Kidney epithelial cell (primary cell): ENCODE results near the gene CRLF3. TPM values are rescaled to one million over a fixed set of nuclear protein-coding genes. Genes with fewer than 3 reads are reported as not detected.
"Not testable (repeated sequence)": the region's sequence is repeated elsewhere in the genome, so short reads cannot be mapped to it uniquely, and the experiment has no call there.

Experiments used
- DNase-seq: peaks from one replicate; pipeline ENCODE4 v3.0.0-alpha.2; 2010; ENCODE audit warnings: low read depth
- H3K27me3 ChIP-seq: 2 replicates; pipeline ENCODE4 v1.6.0; 2011; ENCODE audit warnings: low read length; ENCODE audit not compliant: control insufficient read depth, insufficient read depth
- H3K36me3 ChIP-seq: 2 replicates; pipeline ENCODE4 v1.5.1; 2011; ENCODE audit warnings: low read length; ENCODE audit not compliant: control insufficient read depth, insufficient read depth
- H3K4me3 ChIP-seq: 2 replicates; pipeline ENCODE4 v1.5.1; 2011; ENCODE audit warnings: low read depth, mild to moderate bottlenecking, control low read depth, low read length
- CTCF ChIP-seq: IDR thresholded peaks from 2 replicates; pipeline ENCODE4 v1.5.1; 2011; ENCODE audit warnings: mild to moderate bottlenecking, moderate library complexity, low read length, control low read depth, inconsistent platforms; ENCODE audit not compliant: insufficient read depth, poor library complexity, severe bottlenecking
- total RNA-seq: library from RNA; depleted of rRNA; stranded (reverse); fragments of >200 nt; gene quantifications from 2 replicates; pipeline ENCODE4 v1.2.3, GENCODE V29; 2015

The CRLF3 gene
- total RNA-seq, 1 donor from 2014 or later: 11.7 TPM

GRCh38 chr17:30821871-30822723 lies 2.4 kb downstream of the CRLF3 start:
- H3K27me3 ChIP-seq: no peaks in the 10 kb centered on the region
- no peak overlapping the region for H3K4me3 ChIP-seq
- no peak for TF ChIP-seq CTCF
- DNase-seq: no peak
- no peaks in the 10 kb centered on the region for H3K36me3 ChIP-seq

- DNase-seq: no peak
- Histone ChIP-seq H3K36me3 (no peaks in the 10 kb centered on the region), H3K4me3 (no peak overlapping the region), H3K27me3 (no peaks in the 10 kb centered on the region)
- no peak for TF ChIP-seq CTCF
These were observed 4.4 kb downstream of the CRLF3 start for GRCh38 chr17:30819971-30820705.

GRCh38 chr17:30816165-30816564 lies 8.3 kb downstream of the CRLF3 start:
- TF ChIP-seq CTCF: no peak
- no peaks in the 10 kb centered on the region for H3K27me3 ChIP-seq
- H3K4me3 ChIP-seq: no peak overlapping the region
- DNase-seq: no peak
- H3K36me3 ChIP-seq: no peaks in the 10 kb centered on the region

GRCh38 chr17:30814860-30815259 lies 9.6 kb downstream of the CRLF3 start:
- not testable (repeated sequence) for H3K4me3 ChIP-seq, H3K27me3 ChIP-seq, H3K36me3 ChIP-seq, DNase-seq

- not testable (repeated sequence) for H3K27me3 ChIP-seq, H3K4me3 ChIP-seq, DNase-seq
These were observed 10.3 kb downstream of the CRLF3 start for GRCh38 chr17:30814236-30814635.

GRCh38 chr17:30812218-30813177 lies 12.0 kb downstream of the CRLF3 start:
- Histone ChIP-seq H3K27me3 (no peaks in the 10 kb centered on the region), H3K36me3 (no peaks in the 10 kb centered on the region), H3K4me3 (no peak overlapping the region)
- DNase-seq: no peak
- no peak for TF ChIP-seq CTCF

More at GRCh38 chr17:30814236-30814635, 10.3 kb downstream of the CRLF3 start:
- not testable (repeated sequence) for H3K36me3 ChIP-seq
